ENCODE data around the gene ALOXE3.
A peak's percentile ranks its signal among the peaks of the same experiment; 100 is the strongest.

GRCh38 chr17:8156246-8156992, 38.1 kb upstream of the ALOXE3 start:
- peak; percentile 12 for TF ChIP-seq CTCF (IDR thresholded peaks at IDR 0.05)
- no peak for TF ChIP-seq EZH2 (IDR thresholded peaks at IDR 0.05)

Measured in neural progenitor cell (in vitro differentiated cells).